Thyroid gland (tissue), 4 donors: Measurements from ENCODE around the gene TRAF3IP3. TPM values are rescaled to one million over a fixed set of nuclear protein-coding genes. Genes with fewer than 3 reads are reported as not detected.

Experiments
- DNase-seq, 2 donors: peaks; one replicate each; pipeline ENCODE4 v3.0.0-alpha.2; 2019
- H3K27ac ChIP-seq, 3 donors: fragments of 200-600 bp; sonication (generic); 1 replicate in 2 of 3; 2 replicates in 1 of 3; pipeline ENCODE4 v1.5.1; 2016 to 2019; ENCODE audit warnings: mild to moderate bottlenecking in 1 of 3, moderate library complexity in 1 of 3
- H3K27me3 ChIP-seq: fragments of 200-600 bp; sonication (generic); one replicate; pipeline ENCODE4 v1.5.1; 2019
- H3K36me3 ChIP-seq, 2 donors: fragments of 200-600 bp; sonication (generic); one replicate each; pipeline ENCODE4 v1.5.1; 2016 to 2019
- H3K4me1 ChIP-seq, 2 donors: fragments of 200-600 bp; sonication (generic); one replicate each; pipeline ENCODE4 v1.5.1; 2017 to 2019
- H3K4me3 ChIP-seq, 3 donors: fragments of 200-600 bp; sonication (generic); replicated peaks in 1 of 3; 1 replicate in 2 of 3; 2 replicates in 1 of 3; pipeline ENCODE4 v1.5.1; 2016; ENCODE audit warnings: mild to moderate bottlenecking in 1 of 3
- H3K9me3 ChIP-seq: fragments of 200-600 bp; sonication (generic); one replicate; pipeline ENCODE4 v1.5.1; 2017
- POLR2A ChIP-seq, 2 donors: fragments of 450-650 bp; IDR thresholded peaks; one replicate each; pipeline ENCODE4 v1.6.1; 2017; ENCODE audit warnings: antibody characterized with exemption in 2 of 2, mild to moderate bottlenecking in 2 of 2, moderate library complexity in 1 of 2
- WGBS, 2 donors: methylation state at CpG; one replicate each; pipeline ENCODE4 v1.1.5; 2017; 5-methylcytosine and 5-hydroxymethylcytosine counted together
- intact Hi-C: fragments of 100-400 bp; cut with DNase I; formaldehyde crosslinking; loops from one replicate; pipeline ENCODE4 v1.15.1; 2023
- total RNA-seq, 4 donors: library from RNA; depleted of rRNA; stranded (reverse); fragments of >200 nt; gene quantifications; one replicate each; pipeline ENCODE4 v1.2.3, GENCODE V29; 2016
- TF ChIP-seq, protein P1 (sequence below), 6 experiments: fragments of 200-600 bp in 3 of 6; fragments of 450-650 bp in 3 of 6; sonication (generic) in 3 of 6; IDR thresholded peaks; one replicate each; pipeline ENCODE4 v1.5.1; 2016 to 2019; ENCODE audit warnings: antibody characterized with exemption in 6 of 6, mild to moderate bottlenecking in 2 of 6, inconsistent platforms in 1 of 6, moderate library complexity in 1 of 6

Gene TRAF3IP3
- total RNA-seq, 4 donors from 2014 or later, result 0.93 to 2.8 (median 2.3) TPM

GRCh38 chr1:209727286-209727685, 28.6 kb upstream of the TRAF3IP3 start:
- TF ChIP-seq, protein P1, sequence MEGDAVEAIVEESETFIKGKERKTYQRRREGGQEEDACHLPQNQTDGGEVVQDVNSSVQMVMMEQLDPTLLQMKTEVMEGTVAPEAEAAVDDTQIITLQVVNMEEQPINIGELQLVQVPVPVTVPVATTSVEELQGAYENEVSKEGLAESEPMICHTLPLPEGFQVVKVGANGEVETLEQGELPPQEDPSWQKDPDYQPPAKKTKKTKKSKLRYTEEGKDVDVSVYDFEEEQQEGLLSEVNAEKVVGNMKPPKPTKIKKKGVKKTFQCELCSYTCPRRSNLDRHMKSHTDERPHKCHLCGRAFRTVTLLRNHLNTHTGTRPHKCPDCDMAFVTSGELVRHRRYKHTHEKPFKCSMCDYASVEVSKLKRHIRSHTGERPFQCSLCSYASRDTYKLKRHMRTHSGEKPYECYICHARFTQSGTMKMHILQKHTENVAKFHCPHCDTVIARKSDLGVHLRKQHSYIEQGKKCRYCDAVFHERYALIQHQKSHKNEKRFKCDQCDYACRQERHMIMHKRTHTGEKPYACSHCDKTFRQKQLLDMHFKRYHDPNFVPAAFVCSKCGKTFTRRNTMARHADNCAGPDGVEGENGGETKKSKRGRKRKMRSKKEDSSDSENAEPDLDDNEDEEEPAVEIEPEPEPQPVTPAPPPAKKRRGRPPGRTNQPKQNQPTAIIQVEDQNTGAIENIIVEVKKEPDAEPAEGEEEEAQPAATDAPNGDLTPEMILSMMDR (IDR thresholded peaks at IDR 0.05), result no peak
- no peak for TF ChIP-seq POLR2A (IDR thresholded peaks at IDR 0.05)
- intact Hi-C loops, result no loop called here
- DNase-seq, result no peak
- Histone ChIP-seq H3K4me3 (no peak overlapping the region), H3K27me3 (no peaks in the 10 kb centered on the region), H3K36me3 (no peaks in the 10 kb centered on the region), H3K4me1 (no peaks in the 10 kb centered on the region), H3K27ac (no peak overlapping the region), H3K9me3 (no peaks in the 10 kb centered on the region)
- 91 to 95% methylated on average over 2 of the region's 2 CpGs for WGBS, 2 donors

- intact Hi-C loops, result no loop called here
- Histone ChIP-seq H3K4me3 (no peak overlapping the region), H3K27ac (no peak overlapping the region), H3K36me3 (no peaks in the 10 kb centered on the region), H3K27me3 (no peaks in the 10 kb centered on the region), H3K4me1 (no peaks in the 10 kb centered on the region), H3K9me3 (no peaks in the 10 kb centered on the region)
- no peak for DNase-seq
- TF ChIP-seq POLR2A (IDR thresholded peaks at IDR 0.05), result no peak
- TF ChIP-seq, protein P1 (IDR thresholded peaks at IDR 0.05), result no peak
- 89% methylated on average over 3 of the region's 3 CpGs for WGBS, 2 donors
Measured at GRCh38 chr1:209727785-209728184, 28.1 kb upstream of the TRAF3IP3 start.

DNA sequence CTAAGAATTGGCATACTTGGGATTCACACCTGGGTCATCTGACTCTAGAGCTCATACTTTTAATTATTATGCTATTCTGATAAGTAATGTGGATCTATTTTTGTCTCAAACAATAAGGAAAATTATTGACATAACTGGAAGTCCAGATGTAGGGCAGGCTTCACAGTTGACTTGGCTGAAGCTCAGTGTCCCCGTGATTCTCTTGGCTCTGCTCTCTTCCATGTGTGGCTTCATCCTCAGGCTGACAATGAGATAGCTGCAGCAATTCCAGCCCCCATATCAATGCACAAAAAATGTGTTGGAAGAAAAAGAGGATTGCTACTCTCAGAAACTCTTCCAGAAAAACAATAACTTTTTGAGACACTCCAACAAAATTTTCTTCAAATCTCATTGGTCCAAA, 27.4 kb upstream of the TRAF3IP3 start:
- no peaks in the 10 kb centered on the region for H3K4me1 ChIP-seq
- no peak for DNase-seq
- TF ChIP-seq, protein P1 (IDR thresholded peaks at IDR 0.05), result no peak
- no peak for TF ChIP-seq POLR2A (IDR thresholded peaks at IDR 0.05)
- no peak overlapping the region for H3K27ac ChIP-seq
- no peak overlapping the region for H3K4me3 ChIP-seq
- H3K36me3 ChIP-seq, result no peaks in the 10 kb centered on the region
- intact Hi-C loops, result no loop called here
- no peaks in the 10 kb centered on the region for H3K27me3 ChIP-seq
- WGBS, 2 donors, result 63 to 70% methylated on average over 1 of the region's 1 CpG
- no peaks in the 10 kb centered on the region for H3K9me3 ChIP-seq

DNA sequence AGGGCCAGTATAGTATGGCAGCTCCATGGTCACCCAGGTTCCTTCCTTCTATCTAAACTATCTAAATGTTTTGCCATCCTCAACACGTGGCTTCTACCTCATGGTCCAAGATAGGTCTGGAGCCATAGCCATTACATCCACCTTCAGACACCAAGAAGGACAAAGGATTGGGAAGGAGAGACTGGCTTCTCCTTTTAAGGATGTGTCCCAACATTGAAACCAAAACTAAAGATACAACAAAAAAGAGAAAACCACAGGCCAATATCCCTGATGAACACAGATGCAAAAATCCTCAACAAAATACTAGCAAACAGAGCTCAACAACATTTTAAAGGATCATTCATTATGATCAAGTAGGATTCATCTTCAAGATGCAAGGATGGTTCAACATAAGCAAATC, 26.4 kb upstream of the TRAF3IP3 start:
- H3K27ac ChIP-seq, result no peak overlapping the region
- no peak for DNase-seq
- intact Hi-C loops, result no loop called here
- H3K36me3 ChIP-seq, result no peaks in the 10 kb centered on the region
- H3K4me1 ChIP-seq, result no peaks in the 10 kb centered on the region
- TF ChIP-seq, protein P1 (IDR thresholded peaks at IDR 0.05), result no peak
- no peak for TF ChIP-seq POLR2A (IDR thresholded peaks at IDR 0.05)
- H3K4me3 ChIP-seq, result no peak overlapping the region
- H3K9me3 ChIP-seq, result no peaks in the 10 kb centered on the region
- H3K27me3 ChIP-seq, result no peaks in the 10 kb centered on the region
- WGBS, 2 donors, result 67 to 80% methylated on average over 1 of the region's 1 CpG

DNA sequence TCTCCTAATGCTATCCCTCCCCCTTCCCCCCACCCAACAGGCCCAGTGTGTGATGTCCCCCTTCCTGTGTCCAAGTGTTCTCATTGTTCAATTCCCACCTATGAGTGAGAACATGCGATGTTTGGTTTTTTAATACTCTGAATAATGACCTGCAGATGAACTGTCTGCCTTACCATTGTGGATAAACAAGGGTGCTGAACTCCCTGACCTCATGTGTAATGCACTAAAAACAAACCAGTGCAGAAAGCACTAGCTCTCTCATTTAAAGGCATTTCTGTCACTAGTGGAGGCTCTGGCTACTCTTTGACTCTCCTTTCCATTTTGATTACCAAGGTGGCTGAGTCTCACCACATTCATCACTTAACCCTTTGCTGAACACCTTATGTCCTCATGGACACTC, 23.1 kb upstream of the TRAF3IP3 start:
- Histone ChIP-seq H3K9me3 (no peaks in the 10 kb centered on the region), H3K4me3 (no peak overlapping the region), H3K27me3 (no peaks in the 10 kb centered on the region), H3K36me3 (no peaks in the 10 kb centered on the region), H3K4me1 (no peaks in the 10 kb centered on the region), H3K27ac (no peak overlapping the region)
- intact Hi-C loops, result no loop called here
- TF ChIP-seq, protein P1 (IDR thresholded peaks at IDR 0.05), result no peak
- no peak for TF ChIP-seq POLR2A (IDR thresholded peaks at IDR 0.05)
- WGBS, 2 donors, result 73 to 91% methylated on average over 1 of the region's 1 CpG
- no peak for DNase-seq
